Amygdala (tissue), 56 donors: ENCODE data around the gene ARHGAP26.
A peak's percentile ranks its signal among the peaks of the same experiment; 100 is the strongest.
"Not testable (repeated sequence)": the region's sequence is repeated elsewhere in the genome, so short reads cannot be mapped to it uniquely, and the experiment has no call there.

Experiments used
- DNase-seq, 56 donors: peaks; one replicate each; lab custom pipeline; 2025; lab: John Stamatoyannopoulos, UW

Gene ARHGAP26

DNA sequence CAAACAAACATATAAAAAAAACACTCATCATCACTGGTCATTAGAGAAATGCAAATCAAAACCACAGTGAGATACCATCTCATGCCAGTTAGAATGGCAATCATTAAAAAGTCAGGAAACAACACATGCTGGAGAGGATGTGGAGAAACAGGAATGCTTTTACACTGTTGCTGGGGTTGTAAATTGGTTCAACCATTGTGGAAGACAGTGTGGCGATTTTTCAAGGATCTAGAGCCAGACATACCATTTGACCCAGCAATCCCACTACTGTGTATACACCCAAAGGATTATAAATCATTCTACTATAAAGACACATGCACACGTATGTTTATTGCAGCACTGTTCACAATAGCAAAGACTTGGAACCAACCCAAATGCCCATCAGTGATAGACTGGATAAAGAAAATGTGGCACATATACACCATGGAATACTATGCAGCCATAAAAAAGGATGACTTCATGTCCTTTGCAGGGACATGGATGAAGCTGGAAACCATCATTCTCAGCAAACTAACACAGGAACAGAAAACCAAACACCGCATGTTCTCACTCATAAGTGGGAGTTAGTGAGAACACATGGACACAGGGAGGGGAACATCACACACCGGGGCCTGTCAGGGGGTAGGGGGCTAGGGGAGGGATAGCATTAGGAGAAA, 433.3 kb downstream of the ARHGAP26 start:
- DNase-seq: not testable (repeated sequence)

DNA sequence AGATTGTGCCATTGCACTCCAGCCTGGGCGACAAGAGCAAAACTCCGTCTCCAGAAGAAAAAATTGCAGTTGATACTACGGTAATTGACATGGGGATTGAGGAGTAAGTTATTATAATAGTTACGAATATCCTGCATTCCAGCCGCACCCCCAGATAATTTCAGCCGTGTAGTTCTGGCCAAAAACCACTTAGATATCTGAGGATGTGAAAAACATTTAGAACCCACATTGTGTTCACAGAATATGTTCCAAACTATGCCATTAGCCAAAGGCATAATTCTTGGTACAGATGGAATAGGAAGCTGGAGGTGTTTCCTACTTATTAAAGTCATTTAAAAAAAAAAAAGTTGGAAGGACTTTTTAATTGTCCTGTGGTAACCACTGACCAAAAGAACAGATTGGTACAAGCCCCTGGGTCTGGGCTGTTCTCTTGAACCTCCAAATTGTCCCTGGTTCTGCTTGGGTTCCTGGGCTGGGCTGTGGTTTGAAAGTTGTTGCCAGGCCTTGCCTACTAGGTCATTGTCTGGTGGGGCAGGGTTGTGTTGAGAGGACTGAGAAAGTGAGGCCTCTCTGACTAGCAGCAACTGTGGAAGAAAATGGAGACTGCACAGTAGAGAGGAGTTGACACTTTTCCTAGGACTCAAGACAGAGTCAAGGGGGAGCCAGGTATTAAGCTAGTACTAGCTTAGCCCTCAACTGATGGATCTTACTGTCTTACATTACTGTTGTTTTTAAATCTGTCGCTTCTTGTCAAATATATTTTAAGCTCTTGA, 434.5 kb downstream of the ARHGAP26 start:
- DNase-seq: no peak

DNA sequence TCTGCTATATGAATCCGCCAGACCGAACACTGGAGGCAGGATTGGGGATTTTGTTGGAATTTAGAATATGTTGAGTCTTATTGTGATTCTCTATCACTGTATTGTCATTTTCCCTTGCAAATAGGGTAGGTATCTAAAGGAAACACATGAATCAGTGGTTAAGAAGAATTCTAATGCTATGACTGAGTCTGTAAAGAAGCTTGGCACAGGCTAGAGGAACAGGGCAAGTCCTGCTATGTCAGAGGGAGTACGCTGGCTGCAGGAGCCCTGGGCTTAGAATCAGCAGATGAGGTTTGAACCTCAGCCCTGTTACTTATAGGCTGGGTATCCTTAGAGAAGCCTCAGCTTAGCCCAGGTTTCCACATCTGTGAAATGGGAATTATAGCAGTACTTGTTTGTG, 435.2 kb downstream of the ARHGAP26 start:
- no peak for DNase-seq

DNA sequence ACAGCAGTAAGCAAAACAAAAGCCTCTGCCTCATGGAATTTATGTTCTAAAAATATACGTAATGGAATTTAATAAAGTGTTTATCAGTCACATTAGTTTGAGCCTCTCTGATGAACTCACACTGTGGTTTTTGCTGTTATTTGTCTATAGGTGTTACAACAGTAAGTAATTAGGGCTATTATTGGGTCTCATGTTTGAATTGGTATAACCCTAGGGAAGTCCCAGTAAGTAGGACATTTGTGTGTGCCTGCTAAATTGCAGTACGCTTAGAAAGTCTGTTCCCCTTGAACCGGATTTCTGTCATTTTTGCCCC, 435.7 kb downstream of the ARHGAP26 start:
- no peak for DNase-seq

- no peak for DNase-seq
Observed at GRCh38 chr5:143206196-143207053, 436.2 kb downstream of the ARHGAP26 start.

DNA sequence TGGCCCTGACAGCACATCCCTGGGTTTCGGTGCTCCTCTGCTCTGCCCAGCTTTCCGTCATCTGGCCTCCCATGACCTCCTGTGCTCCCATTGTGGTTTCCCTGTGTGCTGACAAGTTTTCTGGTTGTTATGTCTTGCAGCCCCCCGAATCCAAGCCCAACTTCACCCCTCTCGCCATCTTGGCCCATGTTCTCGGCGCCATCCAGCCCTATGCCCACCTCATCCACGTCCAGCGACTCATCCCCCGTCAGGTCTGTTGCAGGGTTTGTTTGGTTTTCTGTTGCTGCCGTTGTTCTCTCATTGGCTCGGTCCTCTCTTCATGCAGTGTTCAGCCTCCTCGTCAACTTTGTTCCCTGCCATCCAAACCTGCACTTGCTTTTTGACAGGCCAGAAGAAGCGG, 436.9 kb downstream of the ARHGAP26 start:
- no peak for DNase-seq

- DNase-seq: no peak
Observed at GRCh38 chr5:143207563-143208364, 437.6 kb downstream of the ARHGAP26 start.

DNA sequence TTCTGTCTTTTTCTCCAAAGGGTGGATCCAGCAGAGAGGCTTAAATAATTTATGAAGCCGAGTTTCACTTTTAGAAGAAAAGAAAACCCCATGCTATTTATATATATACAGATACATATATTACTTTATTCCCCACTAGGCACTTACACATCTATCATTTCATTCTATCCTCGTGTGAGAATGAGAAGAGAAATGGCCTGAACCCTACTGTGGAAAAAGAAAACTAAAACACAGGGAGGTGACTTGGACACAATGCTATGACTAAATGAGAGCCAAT, 438.1 kb downstream of the ARHGAP26 start:
- DNase-seq: no peak

GRCh38 chr5:143208781-143209510, 438.8 kb downstream of the ARHGAP26 start:
- no peak for DNase-seq

DNA sequence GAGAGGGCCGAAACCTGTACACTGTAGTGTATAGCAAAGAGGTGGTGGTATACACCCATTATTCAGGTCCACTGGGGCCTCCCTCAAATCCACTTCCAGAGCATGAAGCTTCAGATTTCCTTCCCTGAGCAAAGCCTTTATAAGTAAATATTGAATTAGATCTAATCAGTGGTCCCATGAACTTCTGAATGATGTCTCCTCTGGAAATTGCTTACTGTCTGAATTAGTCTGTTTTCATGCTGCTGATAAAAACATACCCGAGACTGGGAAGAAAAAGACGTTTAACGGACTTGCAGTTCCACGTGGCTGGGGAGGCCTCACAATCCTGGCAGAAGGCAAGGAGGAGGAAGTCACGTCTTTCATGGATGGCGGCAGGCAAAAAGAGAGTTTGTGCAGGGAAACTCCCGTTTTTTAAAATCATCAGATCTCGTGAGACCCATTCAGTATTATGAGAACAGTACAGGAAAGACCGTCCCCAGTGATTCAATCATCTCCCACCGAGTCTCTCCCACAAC, 439.8 kb downstream of the ARHGAP26 start:
- no peak for DNase-seq

GRCh38 chr5:143210576-143210975, 440.4 kb downstream of the ARHGAP26 start:
- no peak for DNase-seq

- no peak for DNase-seq
Observed at GRCh38 chr5:143212261-143212660, 442.1 kb downstream of the ARHGAP26 start.

- DNase-seq: peak in 2 of 56 donors; percentile 17 to 25
Observed at GRCh38 chr5:143213231-143213850, 443.2 kb downstream of the ARHGAP26 start.

- DNase-seq: no peak
Observed at GRCh38 chr5:143213851-143214363, 443.7 kb downstream of the ARHGAP26 start.

- DNase-seq: no peak
Observed at GRCh38 chr5:143214458-143214857, 444.3 kb downstream of the ARHGAP26 start.

DNA sequence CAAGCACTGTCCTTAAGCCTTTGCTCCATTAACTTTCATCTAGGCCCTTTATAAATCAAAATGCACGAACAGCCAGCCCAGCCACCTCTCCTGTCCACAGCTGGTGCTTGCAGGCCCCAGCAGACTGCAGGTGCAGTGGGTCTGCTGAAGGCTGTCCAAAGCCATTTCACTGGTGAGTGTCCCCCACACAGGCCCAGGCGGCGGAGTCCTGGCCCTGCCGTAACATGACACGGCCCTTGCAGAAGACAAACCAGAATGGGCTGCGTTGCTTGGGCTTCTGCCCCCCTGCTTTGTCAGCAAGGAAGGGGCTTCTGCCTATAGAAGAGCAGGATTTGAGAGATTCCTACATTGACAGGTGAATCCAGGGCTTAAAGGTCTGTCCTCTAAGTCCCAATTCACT, 444.7 kb downstream of the ARHGAP26 start:
- no peak for DNase-seq

DNA sequence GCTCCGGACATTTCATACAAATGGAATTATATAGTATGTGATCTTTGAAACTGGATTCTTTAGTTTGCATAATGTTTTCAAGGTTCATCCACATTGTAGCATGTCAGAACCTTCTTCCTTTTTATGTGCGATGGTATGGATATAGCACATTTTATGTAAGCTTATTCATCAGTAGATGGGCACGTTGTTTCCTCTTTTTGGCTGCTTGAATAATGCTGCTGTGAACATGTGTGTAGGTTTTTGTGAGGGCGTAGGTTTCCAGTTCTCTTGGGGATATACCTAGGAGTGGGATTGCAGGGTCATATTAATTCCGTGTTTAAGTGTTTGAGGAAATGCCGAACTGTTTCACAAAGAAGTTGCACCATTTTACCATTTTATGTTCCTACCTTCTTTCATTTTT, 445.5 kb downstream of the ARHGAP26 start:
- no peak for DNase-seq

DNA sequence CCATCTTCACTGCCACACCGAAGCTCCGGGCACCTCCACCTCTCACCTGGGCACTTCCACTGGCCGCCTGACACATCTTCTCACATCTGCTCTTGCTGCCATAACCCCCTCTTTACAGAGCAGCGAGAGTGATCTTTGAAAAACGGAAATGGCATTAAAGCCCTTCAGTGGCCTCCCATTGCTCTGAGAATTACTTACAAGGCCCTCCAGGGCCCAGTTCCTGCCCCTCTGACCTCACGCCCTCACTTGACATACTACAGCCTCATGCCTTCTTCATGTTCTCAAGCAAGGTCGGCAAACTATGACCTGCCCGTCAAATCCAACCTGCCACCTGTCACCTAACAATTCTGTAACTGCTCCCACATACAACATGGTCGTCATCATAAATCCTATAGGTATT, 446.0 kb downstream of the ARHGAP26 start:
- no peak for DNase-seq
